K562 (cell line): Measurements from ENCODE around the gene LRMDA. TPM values are rescaled to one million over a fixed set of nuclear protein-coding genes. Genes with fewer than 3 reads are reported as not detected.

Source experiments
- ATAC-seq: fragments of 200-7000 bp; cut with Tn5 transposase; 3 replicates; pipeline ENCODE4 v1.9.1; 2020; ENCODE audit warnings: moderate library complexity
- BruUV-seq: library from RNA; stranded (reverse); fragments of 400-500 nt; replicated peaks from 2 replicates; lab custom pipeline; 2021; lab: Mats Ljungman, UMichigan
- CTCF ChIA-PET: fragments of 300-600 bp; formaldehyde crosslinking; extraction: SDS; loops from one replicate; lab custom pipeline; 2021; ENCODE audit warnings: low intra/inter-chr PET ratio; lab: Yijun Ruan, JAX
- POLR2A ChIA-PET: fragments of 300-600, 350-650 bp; sonication (Branson Sonifier 250); formaldehyde crosslinking; extraction: SDS; loops from one replicate; lab custom pipeline; 2021; ENCODE audit warnings: antibody characterized with exemption, inconsistent platforms; lab: Yijun Ruan, JAX
- DNase-seq, 4 experiments: peaks; one replicate each; pipeline versions ENCODE4 v3.0.0 to v3.0.0-alpha.2; 2011 to 2018; ENCODE audit warnings: low spot score in 3 of 4, mixed read lengths in 3 of 4; ENCODE audit errors: extremely low read depth in 1 of 4
- FAIRE-seq: peaks from 2 replicates; lab custom pipeline; 2011; peaks lifted over from hg19 to GRCh38; lab: Jason Lieb, UNC
- H2AFZ ChIP-seq: 2 replicates; pipeline ENCODE4 v1.6.0; 2011; ENCODE audit warnings: low read depth, low read length, control low read depth, inconsistent platforms
- H3K27ac ChIP-seq: fragments of 200-600 bp; 3 replicates; pipeline ENCODE4 v1.8.0; 2011; ENCODE audit warnings: low read depth, mild to moderate bottlenecking, control low read depth, inconsistent platforms, low read length, moderate library complexity, mixed read lengths; ENCODE audit errors: extremely low read depth
- H3K27me3 ChIP-seq, 2 experiments: fragments of 300-600 bp in 1 of 2; 2 replicates in 1 of 2; 3 replicates in 1 of 2; pipeline versions ENCODE4 v1.6.0 to v1.8.0; 2011; ENCODE audit warnings: inconsistent platforms in 2 of 2, low read length in 2 of 2, mild to moderate bottlenecking in 1 of 2, mixed read lengths in 1 of 2, moderate library complexity in 1 of 2; ENCODE audit not compliant: control insufficient read depth in 2 of 2, insufficient read depth in 2 of 2
- H3K36me3 ChIP-seq: fragments of 300-600 bp; 3 replicates; pipeline ENCODE4 v1.8.0; 2011; ENCODE audit warnings: mild to moderate bottlenecking, low read length, inconsistent platforms; ENCODE audit not compliant: control insufficient read depth, insufficient read depth
- H3K4me1 ChIP-seq, 2 experiments: fragments of 200-600 bp in 1 of 2; replicated peaks in 1 of 2; 2 replicates in 1 of 2; 3 replicates in 1 of 2; pipeline versions ENCODE4 v1.5.1 to v1.8.0; 2011; ENCODE audit warnings: inconsistent platforms in 2 of 2, low read length in 2 of 2, mild to moderate bottlenecking in 1 of 2, mixed read lengths in 1 of 2, moderate library complexity in 1 of 2; ENCODE audit not compliant: control insufficient read depth in 2 of 2, insufficient read depth in 2 of 2
- H3K4me2 ChIP-seq: 2 replicates; pipeline ENCODE4 v1.6.1; 2011; ENCODE audit warnings: low read length, control low read depth, inconsistent platforms, mixed read lengths; ENCODE audit not compliant: insufficient read depth
- H3K4me3 ChIP-seq: fragments of 200-600 bp; sonication (generic), shearing (Covaris generic); 2 replicates; pipeline ENCODE4 v1.5.1; 2016; ENCODE audit warnings: control low read depth, inconsistent platforms
- H3K79me2 ChIP-seq: fragments of 200-600 bp; 3 replicates; pipeline ENCODE4 v1.8.0; 2011; ENCODE audit warnings: low read length, inconsistent platforms; ENCODE audit not compliant: control insufficient read depth, insufficient read depth
- H3K9ac ChIP-seq, 2 experiments: 2 replicates each; pipeline versions ENCODE4 v1.6.0 to v1.6.1; 2011; ENCODE audit warnings: low read depth in 2 of 2, low read length in 2 of 2, control low read depth in 1 of 2, inconsistent platforms in 1 of 2, mild to moderate bottlenecking in 1 of 2, mixed read lengths in 1 of 2; ENCODE audit not compliant: insufficient read depth in 1 of 2
- H3K9me1 ChIP-seq: one replicate; pipeline ENCODE4 v1.6.0; 2011; ENCODE audit warnings: inconsistent platforms, mild to moderate bottlenecking, low read length, moderate library complexity; ENCODE audit not compliant: control insufficient read depth, insufficient read depth
- H3K9me3 ChIP-seq: replicated peaks from 2 replicates; pipeline ENCODE4 v1.5.1; 2011; ENCODE audit warnings: low read depth, low read length, inconsistent platforms; ENCODE audit not compliant: control insufficient read depth, insufficient read depth
- H4K20me1 ChIP-seq: replicated peaks from 2 replicates; pipeline ENCODE4 v1.6.1; 2011; ENCODE audit warnings: low read length, inconsistent platforms, mixed read lengths; ENCODE audit not compliant: control insufficient read depth, insufficient read depth
- BHLHE40 ChIP-seq: IDR thresholded peaks from 2 replicates; pipeline ENCODE4 v1.6.1; 2011; ENCODE audit warnings: low read length, improper control_type of control experiment
- CBX8 ChIP-seq: fragments of 200-600 bp; sonication (generic); IDR thresholded peaks from 2 replicates; pipeline ENCODE4 v1.6.1; 2012; ENCODE audit warnings: borderline replicate concordance, mixed run types, low read depth, mild to moderate bottlenecking, moderate library complexity, mixed read lengths, low read length, control low read depth, inconsistent platforms; ENCODE audit not compliant: poor library complexity, severe bottlenecking; ENCODE audit errors: extremely low read depth
- EWSR1 ChIP-seq: fragments of 450-650 bp; IDR thresholded peaks from 2 replicates; pipeline ENCODE4 v1.6.1; 2018; ENCODE audit warnings: borderline replicate concordance, mild to moderate bottlenecking, low read depth, moderate library complexity; ENCODE audit not compliant: partially characterized antibody
- FOXJ3 ChIP-seq: sonication (generic); formaldehyde crosslinking; IDR thresholded peaks from 2 replicates; pipeline ENCODE4 v1.4.0; 2020; ENCODE audit warnings: mild to moderate bottlenecking, missing genetic modification reagents
- FOXK2 ChIP-seq, 2 experiments: fragments of 450-650 bp; IDR thresholded peaks in 1 of 2; conservative IDR thresholded peaks in 1 of 2; 2 replicates each; pipeline ENCODE4 v1.6.1; 2016; ENCODE audit warnings: low read depth in 2 of 2, mild to moderate bottlenecking in 1 of 2
- MCM7 ChIP-seq, 2 experiments: fragments of 450-650 bp; IDR thresholded peaks; 2 replicates each; pipeline ENCODE4 v1.6.1; 2016 to 2018
- RFX7 ChIP-seq: fragments of 250-450 bp; sonication (Bioruptor Pico); IDR thresholded peaks from 2 replicates; pipeline ENCODE4 v1.5.1; 2021; ENCODE audit warnings: mild to moderate bottlenecking
- SIRT6 ChIP-seq: IDR thresholded peaks from one replicate; pipeline ENCODE4 v1.6.1; 2012; ENCODE audit warnings: low read depth, mild to moderate bottlenecking, control low read depth, inconsistent platforms, low read length, moderate library complexity
- SMARCB1 ChIP-seq: IDR thresholded peaks from 2 replicates; pipeline ENCODE4 v1.6.1; 2011; ENCODE audit warnings: improper control_type of control experiment, low read depth; ENCODE audit not compliant: insufficient read length
- XRCC3 ChIP-seq: fragments of 450-650 bp; IDR thresholded peaks from 2 replicates; pipeline ENCODE4 v1.6.1; 2017; ENCODE audit warnings: mild to moderate bottlenecking, moderate library complexity
- ZFP1 ChIP-seq: fragments of 450-650 bp; formaldehyde crosslinking; IDR thresholded peaks from 2 replicates; pipeline ENCODE4 v1.4.0; 2020; ENCODE audit warnings: mild to moderate bottlenecking, mixed read lengths
- ZNF253 ChIP-seq: fragments of 250-450 bp; sonication (Bioruptor Pico); conservative IDR thresholded peaks from 2 replicates; pipeline ENCODE4 v1.6.1; 2021; ENCODE audit warnings: mild to moderate bottlenecking
- ZNF347 ChIP-seq: fragments of 450-650 bp; formaldehyde crosslinking; IDR thresholded peaks from 2 replicates; pipeline ENCODE4 v1.4.0; 2020; ENCODE audit warnings: low read depth, mild to moderate bottlenecking, moderate library complexity
- in situ Hi-C: fragments of 300-500 bp; cut with MboI; formaldehyde crosslinking; loops from 4 replicates; pipeline ENCODE4 v1.15.0; 2018; ENCODE audit warnings: inconsistent platforms, mixed read lengths
- intact Hi-C: fragments of 100-400 bp; cut with micrococcal nuclease; formaldehyde crosslinking; loops from 2 replicates; pipeline ENCODE4 v1.14.2; 2022
- polyA plus RNA-seq, 8 experiments: library from polyadenylated mRNA; depleted of rRNA in 4 of 8; stranded (reverse) in 5 of 8; unstranded in 3 of 8; fragments of >200 nt; fragmentation: Nextera tagmentation in 2 of 8; fragmentation: Illumina TruSeq in 1 of 8; extraction: Ambion mirVana in 2 of 8; extraction: Trizol in 1 of 8; gene quantifications; 2 replicates each; pipeline versions ENCODE4 v1.2.1 to v1.2.3, GENCODE V29; 2011 to 2014; ENCODE audit warnings: inconsistent platforms in 1 of 8, missing spikeins in 1 of 8
- total RNA-seq, 7 experiments: library from RNA; depleted of rRNA in 6 of 7; stranded (reverse); fragments of >200 nt in 6 of 7; fragmentation: Illumina TruSeq in 2 of 7; extraction: Trizol in 2 of 7; gene quantifications; 2 replicates each; pipeline versions ENCODE4 v1.2.1 to v1.2.3, GENCODE V29; 2011 to 2021; ENCODE audit warnings: low replicate concordance in 1 of 7
- TF ChIP-seq, protein P1 (sequence below): sonication (generic); formaldehyde crosslinking; IDR thresholded peaks from 2 replicates; pipeline ENCODE4 v1.8.0; 2022; ENCODE audit warnings: mild to moderate bottlenecking, missing genetic modification reagents, borderline replicate concordance
- TF ChIP-seq, protein P2 (sequence below), 2 experiments: fragments of 450-650 bp in 1 of 2; IDR thresholded peaks; 2 replicates each; pipeline ENCODE4 v1.6.1; 2011 to 2017; ENCODE audit warnings: low read depth in 2 of 2, antibody characterized with exemption in 1 of 2, borderline replicate concordance in 1 of 2, low read length in 1 of 2, mild to moderate bottlenecking in 1 of 2, mixed read lengths in 1 of 2; ENCODE audit not compliant: control insufficient read depth in 1 of 2
- TF ChIP-seq, protein P3 (sequence below): fragments of 250-450 bp; sonication (Bioruptor Pico); IDR thresholded peaks from 2 replicates; pipeline ENCODE4 v1.8.0; 2021; ENCODE audit warnings: borderline replicate concordance, mild to moderate bottlenecking, moderate library complexity; ENCODE audit not compliant: poor library complexity, severe bottlenecking

LRMDA gene
- total and polyA plus RNA-seq, 9 of the 15 experiments (the other 6 are each of a cell fraction or from before 2014, with no cell fraction given): 0.25 TPM; not detected in 8

DNA sequence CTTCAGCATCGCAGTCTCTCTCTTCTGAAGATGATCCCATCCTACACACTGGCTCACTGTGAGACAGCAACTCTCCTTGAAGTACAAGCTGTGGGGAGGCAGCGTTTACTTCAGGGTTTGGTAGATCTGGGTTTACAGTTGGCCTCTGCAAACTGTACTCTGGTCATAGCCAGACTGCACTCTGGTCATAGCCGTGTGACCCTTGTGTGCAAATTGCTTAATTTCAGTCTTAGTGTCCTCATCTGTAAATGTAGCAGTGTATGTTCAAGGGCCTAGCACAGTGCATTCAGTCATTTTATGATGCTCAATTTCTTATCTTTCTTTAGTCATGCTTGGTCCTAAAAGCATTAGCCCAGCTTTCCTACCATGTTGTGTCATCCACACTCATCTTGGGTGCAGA, 188.2 kb downstream of the LRMDA start (continued):
- TF ChIP-seq, protein P1, sequence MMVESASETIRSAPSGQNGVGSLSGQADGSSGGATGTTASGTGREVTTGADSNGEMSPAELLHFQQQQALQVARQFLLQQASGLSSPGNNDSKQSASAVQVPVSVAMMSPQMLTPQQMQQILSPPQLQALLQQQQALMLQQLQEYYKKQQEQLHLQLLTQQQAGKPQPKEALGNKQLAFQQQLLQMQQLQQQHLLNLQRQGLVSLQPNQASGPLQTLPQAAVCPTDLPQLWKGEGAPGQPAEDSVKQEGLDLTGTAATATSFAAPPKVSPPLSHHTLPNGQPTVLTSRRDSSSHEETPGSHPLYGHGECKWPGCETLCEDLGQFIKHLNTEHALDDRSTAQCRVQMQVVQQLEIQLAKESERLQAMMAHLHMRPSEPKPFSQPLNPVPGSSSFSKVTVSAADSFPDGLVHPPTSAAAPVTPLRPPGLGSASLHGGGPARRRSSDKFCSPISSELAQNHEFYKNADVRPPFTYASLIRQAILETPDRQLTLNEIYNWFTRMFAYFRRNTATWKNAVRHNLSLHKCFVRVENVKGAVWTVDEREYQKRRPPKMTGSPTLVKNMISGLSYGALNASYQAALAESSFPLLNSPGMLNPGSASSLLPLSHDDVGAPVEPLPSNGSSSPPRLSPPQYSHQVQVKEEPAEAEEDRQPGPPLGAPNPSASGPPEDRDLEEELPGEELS: no peak
- no peak for TF ChIP-seq SIRT6

DNA sequence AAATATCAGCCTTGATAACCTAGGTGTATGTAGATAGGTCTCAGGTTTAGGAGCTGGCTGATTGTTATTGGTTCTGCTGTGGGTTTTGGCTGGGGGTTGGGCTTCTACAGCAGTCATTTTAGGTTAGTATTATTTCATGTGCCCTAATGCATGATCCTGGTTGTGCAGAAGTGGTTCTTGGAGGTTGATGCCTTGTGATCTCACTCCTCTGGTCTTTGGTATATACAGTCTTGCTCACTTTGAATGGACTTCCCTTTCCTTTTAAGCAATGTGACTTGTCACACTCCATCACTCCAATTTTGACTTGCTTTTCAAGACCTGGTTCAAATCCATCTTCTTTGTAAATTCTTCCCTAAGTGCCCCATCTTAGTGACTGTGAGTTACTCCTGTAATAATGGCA, 188.9 kb downstream of the LRMDA start:
- intact Hi-C loops: no loop called here
- TF ChIP-seq, protein P2, sequence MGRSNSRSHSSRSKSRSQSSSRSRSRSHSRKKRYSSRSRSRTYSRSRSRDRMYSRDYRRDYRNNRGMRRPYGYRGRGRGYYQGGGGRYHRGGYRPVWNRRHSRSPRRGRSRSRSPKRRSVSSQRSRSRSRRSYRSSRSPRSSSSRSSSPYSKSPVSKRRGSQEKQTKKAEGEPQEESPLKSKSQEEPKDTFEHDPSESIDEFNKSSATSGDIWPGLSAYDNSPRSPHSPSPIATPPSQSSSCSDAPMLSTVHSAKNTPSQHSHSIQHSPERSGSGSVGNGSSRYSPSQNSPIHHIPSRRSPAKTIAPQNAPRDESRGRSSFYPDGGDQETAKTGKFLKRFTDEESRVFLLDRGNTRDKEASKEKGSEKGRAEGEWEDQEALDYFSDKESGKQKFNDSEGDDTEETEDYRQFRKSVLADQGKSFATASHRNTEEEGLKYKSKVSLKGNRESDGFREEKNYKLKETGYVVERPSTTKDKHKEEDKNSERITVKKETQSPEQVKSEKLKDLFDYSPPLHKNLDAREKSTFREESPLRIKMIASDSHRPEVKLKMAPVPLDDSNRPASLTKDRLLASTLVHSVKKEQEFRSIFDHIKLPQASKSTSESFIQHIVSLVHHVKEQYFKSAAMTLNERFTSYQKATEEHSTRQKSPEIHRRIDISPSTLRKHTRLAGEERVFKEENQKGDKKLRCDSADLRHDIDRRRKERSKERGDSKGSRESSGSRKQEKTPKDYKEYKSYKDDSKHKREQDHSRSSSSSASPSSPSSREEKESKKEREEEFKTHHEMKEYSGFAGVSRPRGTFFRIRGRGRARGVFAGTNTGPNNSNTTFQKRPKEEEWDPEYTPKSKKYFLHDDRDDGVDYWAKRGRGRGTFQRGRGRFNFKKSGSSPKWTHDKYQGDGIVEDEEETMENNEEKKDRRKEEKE (IDR thresholded peaks at IDR 0.05; ENCODE audit: borderline replicate concordance in 1 of 2, control insufficient read depth in 1 of 2, low read depth in 2 of 2, low read length in 1 of 2): no peak
- TF ChIP-seq EWSR1: no peak
- TF ChIP-seq ZNF347 (CRISPR knock-in tag): no peak
- TF ChIP-seq SIRT6: no peak
- TF ChIP-seq CBX8: no peak
- TF ChIP-seq ZFP1 (CRISPR knock-in tag): no peak
- no peak for TF ChIP-seq SMARCB1
- TF ChIP-seq, protein P3, sequence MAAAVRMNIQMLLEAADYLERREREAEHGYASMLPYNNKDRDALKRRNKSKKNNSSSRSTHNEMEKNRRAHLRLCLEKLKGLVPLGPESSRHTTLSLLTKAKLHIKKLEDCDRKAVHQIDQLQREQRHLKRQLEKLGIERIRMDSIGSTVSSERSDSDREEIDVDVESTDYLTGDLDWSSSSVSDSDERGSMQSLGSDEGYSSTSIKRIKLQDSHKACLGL (CRISPR knock-in tag): no peak
- TF ChIP-seq ZNF253 (CRISPR knock-in tag): no peak
- no peak for TF ChIP-seq FOXK2 (conservative IDR thresholded peaks at IDR 0.05 in 1 of 2, IDR thresholded peaks at IDR 0.05 in 1 of 2; ENCODE audit: low read depth in 2 of 2)
- no peak for TF ChIP-seq FOXJ3 (CRISPR knock-in tag)
- TF ChIP-seq RFX7 (CRISPR knock-in tag): no peak
- TF ChIP-seq MCM7 (IDR thresholded peaks at IDR 0.05): no peak
- no peak for TF ChIP-seq BHLHE40
- no peak for TF ChIP-seq XRCC3

More for the DNA sequence above, 188.9 kb downstream of the LRMDA start:
- H4K20me1 ChIP-seq: no peaks in the 10 kb centered on the region
- no peak for FAIRE-seq
- ChIA-PET POLR2A (no interaction called here), CTCF (no interaction called here)
- H2AFZ ChIP-seq: no peak overlapping the region
- H3K4me1 ChIP-seq: no peaks in the 10 kb centered on the region
- no TSS peak for BruUV-seq
- H3K27ac ChIP-seq: no peak overlapping the region
- no peak for ATAC-seq
- H3K9me1 ChIP-seq: no peaks in the 10 kb centered on the region
- no peak overlapping the region for H3K9ac ChIP-seq
- no peak overlapping the region for H3K4me2 ChIP-seq
- in situ Hi-C loops: no loop called here
- no peaks in the 10 kb centered on the region for H3K27me3 ChIP-seq
- H3K79me2 ChIP-seq: no peaks in the 10 kb centered on the region
- H3K9me3 ChIP-seq: no peaks in the 10 kb centered on the region
- no peak for DNase-seq
- H3K36me3 ChIP-seq: no peaks in the 10 kb centered on the region
- H3K4me3 ChIP-seq: no peak overlapping the region
